HL-60/S4 treated with retinoic acid at 250 ng/mL for 4 days and 3 days (cell line): ENCODE data around the gene NXPH1.

Source experiments
- in situ Hi-C: fragments of 300-500 bp; cut with MboI; formaldehyde crosslinking; loops from 2 replicates; pipeline ENCODE4 v1.7.0; 2022; ENCODE audit warnings: low sequenced_read_pairs

Gene NXPH1

GRCh38 chr7:8491544-8492489 is 58.4 kb downstream of the NXPH1 start:
- in situ Hi-C loops, result no loop called here

- in situ Hi-C loops, result no loop called here
Observed at GRCh38 chr7:8499128-8499527, 65.7 kb downstream of the NXPH1 start.

- in situ Hi-C loops, result no loop called here
Observed at GRCh38 chr7:8500286-8500685, 66.9 kb downstream of the NXPH1 start.

DNA sequence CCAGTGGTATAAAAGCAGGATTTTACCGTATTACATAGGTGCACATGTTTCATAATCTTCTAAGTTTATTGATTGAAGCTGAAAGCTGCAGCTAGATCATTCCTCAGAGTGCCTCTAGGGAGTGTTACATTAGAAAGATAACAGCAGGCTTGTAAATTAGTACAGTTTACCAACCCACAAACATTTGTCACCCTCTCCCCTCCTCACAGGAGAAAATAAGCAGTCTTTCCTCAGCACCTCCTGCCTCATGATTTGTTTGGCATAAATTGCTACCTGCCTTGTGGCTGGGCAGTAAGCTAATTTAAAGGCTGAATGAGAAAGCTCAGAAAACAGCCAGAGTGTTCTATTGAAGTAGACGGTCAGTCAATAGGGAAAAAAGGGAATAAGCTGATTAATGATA is 74.2 kb downstream of the NXPH1 start:
- in situ Hi-C loops, result no loop called here

- in situ Hi-C loops, result no loop called here
Observed at GRCh38 chr7:8509621-8510020, 76.2 kb downstream of the NXPH1 start.

GRCh38 chr7:8511855-8512254 is 78.4 kb downstream of the NXPH1 start:
- in situ Hi-C loops, result no loop called here

- in situ Hi-C loops, result no loop called here
Observed at GRCh38 chr7:8514781-8515519, 81.5 kb downstream of the NXPH1 start.

- in situ Hi-C loops, result no loop called here
Observed at GRCh38 chr7:8515640-8516185, 82.3 kb downstream of the NXPH1 start.

GRCh38 chr7:8516976-8517375 is 83.6 kb downstream of the NXPH1 start:
- in situ Hi-C loops, result no loop called here

DNA sequence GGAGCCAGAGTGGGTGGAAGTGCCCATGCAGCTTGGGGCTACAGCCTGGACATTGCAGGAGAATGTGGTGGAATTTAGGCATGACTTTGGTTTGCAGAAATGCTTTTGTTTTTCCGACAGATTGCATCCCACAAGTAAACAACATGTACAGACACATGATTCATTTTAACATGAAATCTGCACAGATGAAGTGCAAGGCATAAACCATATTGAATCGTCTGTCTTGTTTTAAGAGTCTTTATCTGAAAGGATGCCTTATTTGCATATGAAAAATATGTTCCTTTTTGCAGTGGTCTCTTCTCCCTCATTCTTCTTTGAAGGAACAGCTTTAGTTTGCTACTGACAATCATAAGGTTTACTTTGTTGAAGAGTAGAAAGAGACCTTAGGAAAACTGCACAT is 94.9 kb downstream of the NXPH1 start:
- in situ Hi-C loops, result no loop called here

- in situ Hi-C loops, result no loop called here
Observed at GRCh38 chr7:8531991-8532515, 98.6 kb downstream of the NXPH1 start.

DNA sequence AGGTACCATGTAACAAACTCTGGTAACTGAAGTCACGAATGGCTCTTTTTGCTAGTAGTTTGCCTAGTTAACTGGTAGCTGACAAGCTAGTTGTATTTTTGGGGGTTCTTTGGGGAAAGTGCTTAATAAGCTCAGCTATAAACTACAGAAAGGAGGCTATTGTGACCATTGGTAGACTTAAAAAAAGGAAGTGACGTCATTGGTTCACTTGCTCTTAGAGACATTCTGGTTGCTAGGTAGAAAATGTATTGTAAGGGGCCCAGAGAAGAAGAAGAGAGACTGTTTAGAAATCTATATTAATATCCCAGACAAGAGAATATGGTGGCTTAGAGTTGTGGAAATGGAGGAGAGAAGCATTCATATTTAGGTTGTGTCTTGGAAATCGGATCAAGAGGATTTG is 103.0 kb downstream of the NXPH1 start:
- in situ Hi-C loops, result no loop called here

DNA sequence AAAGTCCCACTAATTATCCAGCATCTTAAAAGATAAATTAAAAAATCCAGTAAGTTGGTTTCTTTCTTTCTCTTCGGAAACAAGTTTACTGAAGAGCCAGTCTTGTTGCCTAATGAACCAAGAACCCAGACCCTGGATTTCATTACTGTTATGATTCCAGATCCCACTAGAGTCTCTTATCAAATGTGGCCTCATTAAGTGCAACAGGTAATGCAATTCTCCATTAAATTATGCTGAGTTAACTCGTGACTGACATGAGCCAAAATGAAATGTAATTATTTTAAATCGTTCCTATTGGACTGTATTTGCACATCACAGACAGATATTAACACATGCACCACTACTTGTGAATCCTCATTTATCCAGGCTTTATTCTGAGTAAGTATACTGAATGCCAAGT is 115.6 kb downstream of the NXPH1 start:
- in situ Hi-C loops, result no loop called here

- in situ Hi-C loops, result no loop called here
Observed at GRCh38 chr7:8560501-8560900, 127.1 kb downstream of the NXPH1 start.

- in situ Hi-C loops, result no loop called here
Observed at GRCh38 chr7:8561449-8561848, 128.0 kb downstream of the NXPH1 start.

DNA sequence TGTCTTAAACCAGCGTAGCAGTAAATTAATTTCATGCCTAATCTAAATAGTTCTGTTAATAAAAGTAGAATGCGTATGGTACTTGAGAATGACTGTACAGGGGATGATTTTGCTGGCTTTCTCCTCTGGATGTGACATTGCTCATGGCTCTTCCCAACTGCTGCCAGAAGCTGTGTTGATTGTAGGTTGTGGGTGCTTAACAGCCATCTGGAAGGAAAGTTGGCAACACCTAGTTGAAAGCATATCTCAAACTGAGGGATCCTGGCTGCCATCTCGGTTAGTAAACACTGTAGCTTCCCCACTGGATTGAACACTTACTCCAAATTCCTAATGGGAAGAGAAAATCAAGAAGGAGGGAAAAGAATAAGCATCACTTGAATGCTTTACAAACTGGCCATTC is 130.9 kb downstream of the NXPH1 start:
- in situ Hi-C loops, result no loop called here

DNA sequence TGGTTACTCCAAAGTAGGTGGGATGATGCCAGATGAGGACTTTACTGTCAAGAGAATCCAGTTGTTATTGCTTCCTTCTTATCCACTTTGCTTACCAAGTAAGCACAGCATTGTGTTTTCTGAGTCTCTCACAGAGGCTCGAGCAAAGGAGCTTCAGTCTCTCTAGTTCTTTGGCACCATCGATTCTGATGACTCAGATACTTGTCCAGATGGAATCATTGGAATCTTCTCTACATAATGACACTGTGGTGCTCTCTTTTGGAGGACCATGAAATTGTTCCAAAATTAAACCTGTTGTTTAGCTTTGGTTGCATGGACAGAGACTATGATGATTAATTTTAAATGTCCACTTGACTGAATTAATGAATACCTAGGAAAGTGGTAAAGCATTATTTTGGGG is 132.6 kb downstream of the NXPH1 start:
- in situ Hi-C loops, result no loop called here

DNA sequence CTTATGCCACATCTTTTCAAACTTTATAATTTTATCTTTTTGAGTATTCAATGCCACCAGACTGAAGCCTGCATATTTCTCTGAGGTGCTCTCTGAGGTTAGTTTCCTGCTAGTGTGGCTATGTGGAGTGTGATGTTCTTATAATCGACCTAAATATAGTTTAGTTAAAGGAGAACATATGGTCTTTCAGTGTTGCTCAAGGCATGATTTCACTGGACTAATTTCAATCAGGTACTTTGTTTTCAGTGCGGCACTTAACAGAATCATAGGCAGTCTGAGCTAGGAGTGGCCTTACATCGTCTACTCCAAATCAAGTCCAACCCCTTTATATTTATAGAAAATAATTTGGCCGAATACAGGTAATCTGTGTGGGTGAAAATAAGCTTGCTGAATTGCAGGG is 134.2 kb downstream of the NXPH1 start:
- in situ Hi-C loops, result no loop called here

DNA sequence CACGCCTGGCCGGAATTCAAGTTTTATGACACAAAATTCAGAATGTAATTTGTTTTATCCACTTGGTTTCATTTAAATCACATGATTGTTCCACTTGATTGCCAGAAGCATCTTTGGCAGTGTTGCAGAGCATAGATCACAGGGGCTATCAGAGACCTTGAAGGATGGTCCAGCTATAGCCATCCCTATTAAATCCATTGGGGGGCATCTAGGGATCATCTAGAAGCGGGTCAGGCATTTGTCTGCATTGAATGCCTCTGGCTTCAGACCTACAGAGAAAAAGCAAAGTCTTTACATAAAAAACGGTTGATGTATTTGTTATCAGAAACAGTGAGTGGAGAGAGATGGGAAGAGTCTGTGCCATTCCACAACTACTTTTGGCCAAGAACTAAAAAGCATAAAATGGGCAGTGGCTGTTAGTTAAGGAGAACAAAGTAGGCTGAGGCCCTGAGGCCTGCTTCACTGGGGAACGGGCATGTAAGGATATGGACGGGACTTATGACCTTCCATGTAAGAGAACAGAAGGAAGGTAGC is 146.3 kb downstream of the NXPH1 start:
- in situ Hi-C loops, result no loop called here

DNA sequence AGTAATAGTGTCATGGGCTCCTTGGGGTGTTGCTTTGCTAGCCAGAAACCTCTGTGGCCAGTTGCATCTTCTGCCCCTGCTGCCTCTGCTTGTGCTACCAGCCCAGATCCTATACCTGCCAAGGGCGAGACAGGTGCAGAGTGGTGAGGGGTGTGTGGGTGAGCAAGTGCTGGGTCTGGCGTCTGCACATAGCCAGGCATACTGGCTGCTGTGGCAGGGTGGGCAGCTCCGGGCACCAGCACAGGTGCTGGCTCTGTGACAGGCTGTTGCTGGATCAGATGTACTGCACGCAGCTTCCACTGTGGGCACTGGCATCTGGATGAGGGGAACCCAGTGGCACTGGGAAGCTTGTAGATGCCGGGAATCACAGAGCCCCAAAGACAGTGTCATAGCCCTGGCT is 148.4 kb downstream of the NXPH1 start:
- in situ Hi-C loops, result no loop called here

GRCh38 chr7:8582728-8583127 is 149.3 kb downstream of the NXPH1 start:
- in situ Hi-C loops, result no loop called here
